Lung (tissue), 12 donors: ENCODE results near the gene FOXN1. TPM values are rescaled to one million over a fixed set of nuclear protein-coding genes. Genes with fewer than 3 reads are reported as not detected.

Experiments
- ATAC-seq: fragments of 200-7000 bp; cut with Tn5 transposase; one replicate; pipeline ENCODE4 v1.9.1; 2020; ENCODE audit warnings: moderate number of reproducible peaks; ENCODE audit not compliant: insufficient read depth, low FRiP score
- DNase-seq, 3 donors: peaks; one replicate each; pipeline ENCODE4 v3.0.0-alpha.2; 2013 to 2017
- H3K27ac ChIP-seq, 2 donors: one replicate each; pipeline ENCODE4 v1.5.1; 2013; ENCODE audit warnings: mild to moderate bottlenecking in 2 of 2, moderate library complexity in 2 of 2, control low read depth in 1 of 2, inconsistent platforms in 1 of 2, low read depth in 1 of 2, low read length in 1 of 2
- H3K27me3 ChIP-seq, 3 donors: one replicate each; pipeline ENCODE4 v1.5.1; 2013; ENCODE audit warnings: low read length in 2 of 3; ENCODE audit not compliant: control insufficient read depth in 3 of 3, insufficient read depth in 3 of 3
- H3K36me3 ChIP-seq, 4 donors: one replicate each; pipeline ENCODE4 v1.5.1; 2013; ENCODE audit warnings: low read length in 4 of 4, mild to moderate bottlenecking in 1 of 4, moderate library complexity in 1 of 4; ENCODE audit not compliant: control insufficient read depth in 4 of 4, insufficient read depth in 4 of 4
- H3K4me1 ChIP-seq, 5 donors: one replicate each; pipeline ENCODE4 v1.5.1; 2013; ENCODE audit warnings: low read length in 5 of 5, mild to moderate bottlenecking in 2 of 5, moderate library complexity in 1 of 5; ENCODE audit not compliant: control insufficient read depth in 5 of 5, insufficient read depth in 5 of 5
- H3K4me3 ChIP-seq: one replicate; pipeline ENCODE4 v1.5.1; 2013; ENCODE audit warnings: mild to moderate bottlenecking, control low read depth, moderate library complexity
- H3K9ac ChIP-seq, 2 donors: one replicate each; pipeline ENCODE4 v1.5.1; 2013; ENCODE audit warnings: low read length in 2 of 2, control low read depth in 1 of 2; ENCODE audit not compliant: insufficient read depth in 1 of 2
- H3K9me3 ChIP-seq, 4 donors: one replicate each; pipeline ENCODE4 v1.5.1; 2013; ENCODE audit warnings: low read length in 3 of 4, mild to moderate bottlenecking in 1 of 4, moderate library complexity in 1 of 4; ENCODE audit not compliant: control insufficient read depth in 4 of 4, insufficient read depth in 3 of 4
- WGBS, 2 donors: extraction: QIAGEN DNeasy Blood & Tissue Kit; methylation state at CpG; one replicate each; pipeline ENCODE4 v1.1.7; 2013; 5-methylcytosine and 5-hydroxymethylcytosine counted together
- polyA plus RNA-seq, 2 donors: library from polyadenylated mRNA; stranded (reverse); fragments of 200-250 nt; gene quantifications; one replicate each; pipeline ENCODE4 v1.2.1, GENCODE V29; 2013
- total RNA-seq, 2 donors: library from RNA; depleted of rRNA in 1 of 2; stranded (reverse); fragments of >200 nt in 1 of 2; gene quantifications; one replicate each; pipeline ENCODE4 v1.2.1, GENCODE V29; 2014 to 2021
- TF ChIP-seq, protein P1 (sequence below): IDR thresholded peaks from 2 replicates; pipeline ENCODE4 v1.5.1; 2012; ENCODE audit warnings: mild to moderate bottlenecking; ENCODE audit errors: control extremely low read depth, extremely low read depth
- donor health status: control.
- donor health status: control.
- donor health status: Bipolar disorder and iron deficiency.
- donor health status: healthy.
- donor health status: DM: yes; HTN: yes; CAD: no.

Gene FOXN1
- total and polyA plus RNA-seq, 4 donors: 0.13 to 0.25 (median 0.18) TPM; not detected in 1

DNA sequence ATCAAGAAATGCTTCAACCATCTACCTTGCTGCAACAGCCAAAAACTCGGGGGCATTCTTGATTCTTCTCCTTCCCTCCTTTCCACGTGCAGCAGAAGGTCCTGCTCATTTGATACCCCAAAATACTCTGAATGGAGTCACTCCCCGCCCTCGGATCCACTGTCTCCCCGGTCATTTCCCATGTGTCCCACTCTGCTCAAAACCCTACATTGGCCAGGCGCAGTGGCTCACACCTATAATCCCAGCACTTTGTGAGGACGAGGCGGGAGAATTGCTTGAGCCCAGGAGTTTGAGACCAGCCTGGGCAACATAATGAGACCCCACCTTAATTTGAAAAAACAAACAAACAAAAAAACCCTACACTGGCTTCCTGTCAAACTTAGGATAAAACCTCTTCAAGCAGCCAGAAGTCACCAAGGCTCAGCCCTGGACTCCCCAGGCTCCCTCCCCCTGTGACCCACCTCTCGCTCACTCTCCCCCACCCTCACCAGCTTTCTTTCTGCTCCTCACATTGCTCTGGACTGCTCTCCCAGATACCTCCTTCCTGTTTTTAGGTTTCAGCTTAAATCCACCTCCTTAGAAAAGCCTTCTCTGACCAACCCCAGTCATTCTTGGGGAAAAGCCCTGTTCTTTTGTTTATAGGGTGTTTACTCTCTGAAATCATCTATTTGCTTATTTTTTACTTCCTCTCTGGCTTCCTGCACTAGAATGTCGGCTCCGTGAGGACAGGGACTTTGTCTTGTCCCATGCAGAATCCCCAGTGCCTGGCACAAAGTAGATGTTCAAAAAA is 29.9 kb upstream of the FOXN1 start:
- 77 to 81% methylated on average over 11 of the region's 11 CpGs for WGBS, 2 donors
- ATAC-seq (no peak), DNase-seq (no peak)
- H3K9ac ChIP-seq: no peak overlapping the region
- no peak overlapping the region for H3K4me3 ChIP-seq
- TF ChIP-seq, protein P1, sequence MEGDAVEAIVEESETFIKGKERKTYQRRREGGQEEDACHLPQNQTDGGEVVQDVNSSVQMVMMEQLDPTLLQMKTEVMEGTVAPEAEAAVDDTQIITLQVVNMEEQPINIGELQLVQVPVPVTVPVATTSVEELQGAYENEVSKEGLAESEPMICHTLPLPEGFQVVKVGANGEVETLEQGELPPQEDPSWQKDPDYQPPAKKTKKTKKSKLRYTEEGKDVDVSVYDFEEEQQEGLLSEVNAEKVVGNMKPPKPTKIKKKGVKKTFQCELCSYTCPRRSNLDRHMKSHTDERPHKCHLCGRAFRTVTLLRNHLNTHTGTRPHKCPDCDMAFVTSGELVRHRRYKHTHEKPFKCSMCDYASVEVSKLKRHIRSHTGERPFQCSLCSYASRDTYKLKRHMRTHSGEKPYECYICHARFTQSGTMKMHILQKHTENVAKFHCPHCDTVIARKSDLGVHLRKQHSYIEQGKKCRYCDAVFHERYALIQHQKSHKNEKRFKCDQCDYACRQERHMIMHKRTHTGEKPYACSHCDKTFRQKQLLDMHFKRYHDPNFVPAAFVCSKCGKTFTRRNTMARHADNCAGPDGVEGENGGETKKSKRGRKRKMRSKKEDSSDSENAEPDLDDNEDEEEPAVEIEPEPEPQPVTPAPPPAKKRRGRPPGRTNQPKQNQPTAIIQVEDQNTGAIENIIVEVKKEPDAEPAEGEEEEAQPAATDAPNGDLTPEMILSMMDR: no peak
- H3K36me3 ChIP-seq: no peaks in the 10 kb centered on the region
- H3K27ac ChIP-seq: no peak overlapping the region
- H3K9me3 ChIP-seq: no peaks in the 10 kb centered on the region
- peaks cover 0 to 2% (median 0%) of the 10 kb centered on the region in 3 donors for H3K27me3 ChIP-seq
- peaks cover 0 to 8% (median 6%) of the 10 kb centered on the region in 5 donors for H3K4me1 ChIP-seq

DNA sequence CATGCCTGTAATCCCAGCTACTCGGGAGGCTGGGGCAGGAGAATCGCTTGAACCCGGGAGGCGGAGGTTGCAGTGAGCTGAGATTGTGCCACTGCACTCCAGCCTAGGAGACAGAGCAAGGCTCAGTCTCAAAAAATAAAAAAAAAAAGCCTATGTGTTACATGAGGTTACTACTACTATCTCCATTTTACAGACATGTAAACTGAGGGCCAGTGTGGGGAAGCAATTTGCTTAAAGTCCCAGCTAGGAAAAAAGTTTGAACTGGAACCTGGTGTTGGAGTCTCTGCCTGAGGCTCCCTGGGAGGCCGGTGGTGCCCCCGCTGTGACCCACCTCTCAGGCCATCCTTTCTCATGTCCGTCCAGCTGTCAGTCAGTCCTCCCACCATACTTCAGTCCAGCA is 28.2 kb upstream of the FOXN1 start:
- no peaks in the 10 kb centered on the region for H3K9me3 ChIP-seq
- H3K27me3 ChIP-seq: peaks cover 0 to 2% (median 0%) of the 10 kb centered on the region in 3 donors
- 87 to 98% methylated on average over 7 of the region's 7 CpGs for WGBS, 2 donors
- no peak overlapping the region for H3K9ac ChIP-seq
- no peak for DNase-seq
- TF ChIP-seq, protein P1: no peak
- no peak for ATAC-seq
- H3K4me1 ChIP-seq: peaks cover 0 to 7% (median 0%) of the 10 kb centered on the region in 5 donors
- no peaks in the 10 kb centered on the region for H3K36me3 ChIP-seq
- H3K27ac ChIP-seq: no peak overlapping the region
- no peak overlapping the region for H3K4me3 ChIP-seq

- no peaks in the 10 kb centered on the region for H3K36me3 ChIP-seq
- H3K27me3 ChIP-seq: no peaks in the 10 kb centered on the region
- no peak for DNase-seq
- no peak overlapping the region for H3K27ac ChIP-seq
- no peak overlapping the region for H3K4me3 ChIP-seq
- TF ChIP-seq, protein P1: no peak
- H3K9me3 ChIP-seq: no peaks in the 10 kb centered on the region
- WGBS, 2 donors: 64 to 66% methylated on average over 3 of the region's 3 CpGs
- H3K9ac ChIP-seq: no peak overlapping the region
- peaks cover 0 to 7% (median 0%) of the 10 kb centered on the region in 5 donors for H3K4me1 ChIP-seq
- no peak for ATAC-seq
These were observed 27.2 kb upstream of the FOXN1 start for GRCh38 chr17:28478712-28479615.
